Astrocyte of the spinal cord (primary cell): ENCODE measurements around the gene ZBTB20.

Experiments
- DNase-seq: peaks from one replicate; pipeline ENCODE4 v3.0.0; 2011; ENCODE audit warnings: low read depth, low spot score
- H3K4me3 ChIP-seq: 2 replicates; pipeline ENCODE4 v1.5.1; 2011; ENCODE audit warnings: low read depth, mild to moderate bottlenecking, low read length, moderate library complexity
- in situ Hi-C: cut with HindIII; loops from 2 replicates; pipeline ENCODE4 v1.10.0; 2017; ENCODE audit warnings: low sequenced_read_pairs
- TF ChIP-seq, protein P1 (sequence below): IDR thresholded peaks from 2 replicates; pipeline ENCODE4 v1.5.1; 2012; ENCODE audit warnings: low read depth, mild to moderate bottlenecking, low read length, inconsistent platforms

ZBTB20 gene

DNA sequence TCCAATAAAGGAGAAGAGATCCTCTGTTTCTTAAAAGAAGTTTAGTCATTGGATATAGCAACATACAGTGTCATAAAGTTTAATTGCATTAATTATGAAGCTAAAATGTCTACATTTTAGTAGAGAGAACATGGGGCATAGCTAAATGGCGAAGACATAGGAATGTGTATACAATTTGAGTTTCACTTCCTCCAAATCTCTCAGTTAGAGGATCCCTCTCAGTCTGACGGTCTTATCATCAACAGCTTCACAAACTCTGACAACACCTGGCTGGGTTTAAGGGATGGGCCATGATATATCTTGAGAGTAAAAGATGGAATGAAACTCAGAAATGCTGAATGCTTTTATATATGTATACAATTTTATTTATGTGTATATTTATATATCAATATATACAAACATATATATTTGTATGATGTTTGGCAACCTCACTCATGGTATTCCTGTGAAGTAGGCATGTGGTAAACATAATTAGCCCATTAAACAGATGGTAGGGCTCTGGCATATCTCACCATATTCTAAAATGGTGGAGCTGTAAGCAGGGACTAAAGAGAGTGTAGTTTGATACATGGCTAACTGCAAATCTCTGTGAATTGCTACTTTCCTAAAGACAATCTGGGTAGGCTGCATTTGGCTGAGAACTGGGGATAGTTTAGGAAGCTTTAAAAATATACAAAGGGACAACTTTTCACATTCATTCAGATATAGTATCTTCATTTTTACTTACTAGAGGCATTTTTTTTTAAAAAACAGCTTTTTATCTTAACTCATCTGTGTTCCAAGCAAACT is 741.7 kb downstream of the ZBTB20 start:
- TF ChIP-seq, protein P1, sequence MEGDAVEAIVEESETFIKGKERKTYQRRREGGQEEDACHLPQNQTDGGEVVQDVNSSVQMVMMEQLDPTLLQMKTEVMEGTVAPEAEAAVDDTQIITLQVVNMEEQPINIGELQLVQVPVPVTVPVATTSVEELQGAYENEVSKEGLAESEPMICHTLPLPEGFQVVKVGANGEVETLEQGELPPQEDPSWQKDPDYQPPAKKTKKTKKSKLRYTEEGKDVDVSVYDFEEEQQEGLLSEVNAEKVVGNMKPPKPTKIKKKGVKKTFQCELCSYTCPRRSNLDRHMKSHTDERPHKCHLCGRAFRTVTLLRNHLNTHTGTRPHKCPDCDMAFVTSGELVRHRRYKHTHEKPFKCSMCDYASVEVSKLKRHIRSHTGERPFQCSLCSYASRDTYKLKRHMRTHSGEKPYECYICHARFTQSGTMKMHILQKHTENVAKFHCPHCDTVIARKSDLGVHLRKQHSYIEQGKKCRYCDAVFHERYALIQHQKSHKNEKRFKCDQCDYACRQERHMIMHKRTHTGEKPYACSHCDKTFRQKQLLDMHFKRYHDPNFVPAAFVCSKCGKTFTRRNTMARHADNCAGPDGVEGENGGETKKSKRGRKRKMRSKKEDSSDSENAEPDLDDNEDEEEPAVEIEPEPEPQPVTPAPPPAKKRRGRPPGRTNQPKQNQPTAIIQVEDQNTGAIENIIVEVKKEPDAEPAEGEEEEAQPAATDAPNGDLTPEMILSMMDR = no peak
- no peak for DNase-seq
- no peak overlapping the region for H3K4me3 ChIP-seq
- in situ Hi-C loops = no loop called here

DNA sequence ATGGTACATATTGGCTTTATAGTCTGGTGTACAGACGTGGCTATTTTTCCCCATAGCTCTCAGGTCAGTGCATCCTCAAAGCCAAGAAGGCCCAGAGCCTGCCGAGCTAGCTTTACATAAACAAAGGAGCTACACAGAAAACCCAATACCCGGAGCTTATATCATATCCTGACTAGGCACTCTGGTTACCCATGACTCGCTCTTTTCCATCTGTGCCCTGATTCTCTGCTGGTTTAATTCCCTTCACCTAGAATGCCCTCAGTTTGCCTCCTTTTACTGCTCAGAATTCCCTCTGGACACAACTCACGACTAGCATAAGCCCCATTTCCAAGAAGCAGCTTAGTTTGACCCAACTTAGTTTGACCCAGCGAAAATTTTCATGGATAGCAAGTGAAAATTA is 742.5 kb downstream of the ZBTB20 start:
- TF ChIP-seq, protein P1 = no peak
- peak; percentile 43 for DNase-seq
- in situ Hi-C loops = no loop called here
- H3K4me3 ChIP-seq = no peak overlapping the region

- TF ChIP-seq, protein P1 = no peak
- DNase-seq = no peak
- H3K4me3 ChIP-seq = no peak overlapping the region
- in situ Hi-C loops = no loop called here
Observed at GRCh38 chr3:114402838-114403237, 744.2 kb downstream of the ZBTB20 start.

DNA sequence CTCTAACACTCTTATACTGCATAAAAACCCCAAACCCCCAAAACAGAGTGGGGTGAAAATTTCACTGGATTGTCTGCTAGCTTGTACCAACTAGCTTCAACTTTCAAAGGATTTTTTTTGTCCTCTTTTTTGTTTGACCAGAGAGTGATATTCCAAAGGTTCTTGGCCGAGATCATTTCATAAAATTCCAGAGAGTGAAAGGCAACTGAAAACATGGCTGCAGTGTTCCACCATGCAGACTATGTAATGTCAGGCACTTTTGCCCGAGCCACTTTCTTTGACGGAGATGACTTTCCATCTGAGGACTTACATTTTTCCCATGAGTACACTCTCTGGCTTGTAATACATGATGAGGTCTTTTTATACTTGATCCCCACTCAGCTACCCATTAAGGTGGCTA is 745.7 kb downstream of the ZBTB20 start:
- in situ Hi-C loops = no loop called here
- DNase-seq = no peak
- H3K4me3 ChIP-seq = no peak overlapping the region
- TF ChIP-seq, protein P1 = no peak

DNA sequence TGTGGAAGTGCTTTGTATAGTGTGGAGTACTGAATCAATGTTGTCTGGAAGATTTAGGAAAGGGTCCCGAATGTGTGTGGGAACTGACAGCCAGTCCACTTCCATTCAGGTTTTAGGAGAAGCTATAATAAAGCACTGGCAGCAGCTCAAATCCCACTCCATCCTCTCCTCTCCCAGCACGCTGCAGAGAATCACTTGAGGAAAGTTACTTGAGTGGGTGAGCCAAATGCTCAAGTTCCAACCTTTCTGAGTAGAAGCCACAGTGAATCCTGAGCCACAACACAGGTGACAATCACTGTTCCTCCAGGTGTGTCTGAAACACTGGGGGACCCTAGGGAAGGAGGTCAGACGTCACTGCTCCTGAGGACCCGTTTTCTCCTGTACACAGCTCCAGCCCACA is 746.7 kb downstream of the ZBTB20 start:
- in situ Hi-C loops = no loop called here
- no peak for DNase-seq
- TF ChIP-seq, protein P1 = no peak
- H3K4me3 ChIP-seq = no peak overlapping the region

DNA sequence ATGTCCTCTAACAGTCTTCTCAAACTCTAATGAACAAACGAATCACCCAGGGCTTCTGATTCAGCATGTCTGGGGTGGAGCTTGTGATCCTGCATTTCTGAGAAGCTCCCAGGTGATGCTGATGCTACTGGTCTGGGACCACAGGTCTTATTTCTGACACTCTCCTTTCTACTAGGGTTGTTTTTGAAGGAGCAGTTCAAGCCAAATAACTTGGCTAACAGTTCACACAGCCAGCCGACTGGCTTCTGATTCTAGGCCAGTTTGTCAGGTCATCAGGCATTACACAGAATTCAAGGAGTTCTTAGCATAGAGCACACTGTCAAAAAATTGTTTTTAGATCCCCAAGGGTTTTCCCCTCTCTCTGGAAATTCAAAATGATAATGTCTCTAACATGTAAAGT is 752.5 kb downstream of the ZBTB20 start:
- TF ChIP-seq, protein P1 = no peak
- in situ Hi-C loops = no loop called here

More for the DNA sequence above, 752.5 kb downstream of the ZBTB20 start:
- DNase-seq = no peak
- H3K4me3 ChIP-seq = no peak overlapping the region
